BJ (cell line): ENCODE measurements around the gene SLC26A11. TPM values are rescaled to one million over a fixed set of nuclear protein-coding genes. Genes with fewer than 3 reads are reported as not detected.

Source experiments
- CTCF ChIA-PET: fragments of 350-600 bp; formaldehyde crosslinking; extraction: SDS; loops from one replicate; lab custom pipeline; 2021; ENCODE audit warnings: antibody characterized with exemption, inconsistent platforms; lab: Yijun Ruan, JAX
- POLR2A ChIA-PET: fragments of 300-600 bp; sonication (Branson Sonifier 250); formaldehyde crosslinking; extraction: SDS; loops from one replicate; lab custom pipeline; 2021; ENCODE audit warnings: antibody characterized with exemption; lab: Charles Lee
- DNase-seq: peaks from one replicate; pipeline ENCODE4 v3.0.0-alpha.2; 2011; ENCODE audit warnings: low read depth
- H3K27me3 ChIP-seq: 2 replicates; pipeline ENCODE4 v1.6.0; 2011; ENCODE audit warnings: low read length; ENCODE audit not compliant: control insufficient read depth, insufficient read depth
- H3K36me3 ChIP-seq: 2 replicates; pipeline ENCODE4 v1.5.1; 2011; ENCODE audit warnings: low read length; ENCODE audit not compliant: control insufficient read depth, insufficient read depth
- H3K4me3 ChIP-seq: 2 replicates; pipeline ENCODE4 v1.5.1; 2011; ENCODE audit warnings: low read depth, mild to moderate bottlenecking, control low read depth, low read length
- polyA plus RNA-seq: library from polyadenylated mRNA; depleted of rRNA; stranded (reverse); fragments of >200 nt; gene quantifications from 2 replicates; pipeline ENCODE4 v1.2.3, GENCODE V29; 2011
- TF ChIP-seq, protein P1 (sequence below): IDR thresholded peaks from 2 replicates; pipeline ENCODE4 v1.5.1; 2011; ENCODE audit warnings: low read depth, mild to moderate bottlenecking, control low read depth, inconsistent platforms, low read length, moderate library complexity; ENCODE audit not compliant: insufficient read depth

The SLC26A11 gene
- polyA plus RNA-seq, 1 experiment = 17.1 TPM

DNA sequence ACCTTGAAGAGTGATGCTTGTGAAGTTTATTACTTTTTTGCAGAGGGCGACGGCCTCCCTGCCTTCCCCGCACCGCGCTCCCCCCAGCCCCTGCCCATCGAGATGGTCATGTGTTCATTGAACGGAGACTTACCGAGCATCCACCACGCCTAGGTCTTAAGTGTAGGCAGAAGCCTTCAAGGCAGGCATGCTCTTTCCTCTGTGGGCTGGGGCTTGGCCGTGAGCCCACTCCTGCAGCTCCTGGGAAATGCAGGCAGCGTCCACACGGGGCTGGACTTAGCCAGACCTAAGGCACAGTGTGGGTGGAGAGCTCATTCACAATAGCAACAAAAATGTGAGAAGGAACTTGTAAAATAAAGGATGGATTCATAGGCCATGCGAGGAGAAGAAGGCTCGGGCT lies 59.7 kb downstream of the SLC26A11 start:
- POLR2A ChIA-PET = interaction anchor here (0.6 kb wide), 1 partner anchor 91 kb away, joined by 6 read pairs; no protein-coding TSS in a partner anchor
- Histone ChIP-seq H3K4me3 (no peak overlapping the region), H3K36me3 (peaks cover 21% of the 10 kb centered on the region), H3K27me3 (no peaks in the 10 kb centered on the region)
- CTCF ChIA-PET = interaction anchor here (1.0 to 2.5 kb wide), 3 partner anchors 69 to 179 kb away, joined by 4 to 11 read pairs (median 8); partner anchors contain the start of gene GAA
- peak; percentile 79 for DNase-seq
- TF ChIP-seq, protein P1, sequence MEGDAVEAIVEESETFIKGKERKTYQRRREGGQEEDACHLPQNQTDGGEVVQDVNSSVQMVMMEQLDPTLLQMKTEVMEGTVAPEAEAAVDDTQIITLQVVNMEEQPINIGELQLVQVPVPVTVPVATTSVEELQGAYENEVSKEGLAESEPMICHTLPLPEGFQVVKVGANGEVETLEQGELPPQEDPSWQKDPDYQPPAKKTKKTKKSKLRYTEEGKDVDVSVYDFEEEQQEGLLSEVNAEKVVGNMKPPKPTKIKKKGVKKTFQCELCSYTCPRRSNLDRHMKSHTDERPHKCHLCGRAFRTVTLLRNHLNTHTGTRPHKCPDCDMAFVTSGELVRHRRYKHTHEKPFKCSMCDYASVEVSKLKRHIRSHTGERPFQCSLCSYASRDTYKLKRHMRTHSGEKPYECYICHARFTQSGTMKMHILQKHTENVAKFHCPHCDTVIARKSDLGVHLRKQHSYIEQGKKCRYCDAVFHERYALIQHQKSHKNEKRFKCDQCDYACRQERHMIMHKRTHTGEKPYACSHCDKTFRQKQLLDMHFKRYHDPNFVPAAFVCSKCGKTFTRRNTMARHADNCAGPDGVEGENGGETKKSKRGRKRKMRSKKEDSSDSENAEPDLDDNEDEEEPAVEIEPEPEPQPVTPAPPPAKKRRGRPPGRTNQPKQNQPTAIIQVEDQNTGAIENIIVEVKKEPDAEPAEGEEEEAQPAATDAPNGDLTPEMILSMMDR = peak; percentile 37

GRCh38 chr17:80281516-80281915 lies 61.3 kb downstream of the SLC26A11 start:
- POLR2A ChIA-PET = no interaction called here
- H3K27me3 ChIP-seq = no peaks in the 10 kb centered on the region
- CTCF ChIA-PET = no interaction called here
- TF ChIP-seq, protein P1 = no peak
- DNase-seq = no peak
- no peak overlapping the region for H3K4me3 ChIP-seq
- peaks cover 29% of the 10 kb centered on the region for H3K36me3 ChIP-seq

DNA sequence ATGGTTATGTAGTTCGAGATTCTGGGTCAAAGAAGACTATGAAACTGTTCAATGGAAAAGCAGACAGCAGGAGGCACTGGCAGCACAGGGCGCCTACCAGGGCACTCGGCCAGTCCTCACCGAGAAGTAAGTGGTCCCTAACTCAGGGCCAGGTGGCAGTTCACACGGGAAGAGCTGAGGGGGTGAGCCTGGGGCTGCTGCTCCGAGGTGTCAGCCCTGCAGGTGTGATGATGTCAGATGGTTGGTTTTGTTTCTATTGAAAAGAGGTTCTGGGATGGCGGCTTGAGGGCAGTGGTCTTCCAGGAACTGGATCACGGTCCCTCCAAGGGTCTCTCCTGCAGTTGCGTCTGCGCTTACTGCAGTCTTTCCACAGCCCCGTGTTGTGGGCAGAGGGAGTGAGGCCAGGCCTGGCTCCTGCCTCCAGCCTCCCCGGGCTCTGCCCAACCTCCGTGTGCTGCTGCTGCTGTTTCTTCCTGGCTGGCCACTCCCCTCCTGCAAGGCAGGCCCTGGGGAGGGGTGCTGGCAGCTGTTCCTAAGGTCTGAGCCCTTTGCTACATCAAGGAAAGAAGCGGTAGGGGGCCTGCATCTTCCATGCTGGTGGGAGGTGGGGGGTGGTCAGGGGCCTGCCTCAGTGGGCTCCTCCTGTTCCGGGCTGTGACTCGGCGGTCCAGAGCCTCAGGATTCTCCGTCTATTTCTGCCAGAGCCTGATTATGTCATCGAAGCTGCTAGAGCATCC lies 63.1 kb downstream of the SLC26A11 start:
- ChIA-PET CTCF (no interaction called here), POLR2A (no interaction called here)
- H3K27me3 ChIP-seq = no peaks in the 10 kb centered on the region
- TF ChIP-seq, protein P1 = no peak
- H3K36me3 ChIP-seq = peaks cover 31% of the 10 kb centered on the region
- no peak for DNase-seq
- no peak overlapping the region for H3K4me3 ChIP-seq

DNA sequence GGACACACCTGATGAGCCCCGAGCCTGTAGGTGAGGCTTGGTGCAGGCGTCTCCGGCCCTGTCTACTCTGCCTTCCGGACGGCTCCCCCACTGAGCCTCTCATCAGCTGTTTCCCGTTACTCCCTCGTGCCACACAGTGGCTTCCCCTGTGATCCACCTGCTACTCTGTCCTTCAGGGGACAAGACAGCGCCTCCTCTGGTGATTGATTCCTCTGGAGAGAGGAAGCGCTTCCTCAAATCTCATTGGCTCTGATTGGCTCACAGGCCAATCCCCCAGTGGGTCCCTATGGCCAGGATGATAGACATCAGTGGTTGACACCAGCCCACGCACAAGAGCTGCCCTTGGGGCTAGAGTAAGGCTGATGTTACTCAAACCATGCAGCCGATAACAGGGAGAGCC lies 64.4 kb downstream of the SLC26A11 start:
- CTCF ChIA-PET = interaction anchor here (0.6 kb wide), 1 partner anchor 92 kb away, joined by 3 read pairs; no protein-coding TSS in a partner anchor
- H3K4me3 ChIP-seq = no peak overlapping the region
- TF ChIP-seq, protein P1 = no peak
- H3K36me3 ChIP-seq = peaks cover 35% of the 10 kb centered on the region
- POLR2A ChIA-PET = no interaction called here
- no peaks in the 10 kb centered on the region for H3K27me3 ChIP-seq
- DNase-seq = no peak

GRCh38 chr17:80285237-80285920 lies 65.2 kb downstream of the SLC26A11 start:
- DNase-seq = no peak

More at GRCh38 chr17:80285237-80285920, 65.2 kb downstream of the SLC26A11 start:
- POLR2A ChIA-PET = no interaction called here
- TF ChIP-seq, protein P1 = no peak
- Histone ChIP-seq H3K4me3 (no peak overlapping the region), H3K36me3 (peaks cover 42% of the 10 kb centered on the region), H3K27me3 (no peaks in the 10 kb centered on the region)
- CTCF ChIA-PET = interaction anchor here (1.2 kb wide), 1 partner anchor 89 kb away, joined by 3 read pairs; no protein-coding TSS in a partner anchor
